HL-60 (cell line): ENCODE measurements around the gene JPH3.

Source experiments
- DNase-seq, 2 experiments: peaks; one replicate each; pipeline ENCODE4 v3.0.0-alpha.2; 2010 to 2020; ENCODE audit warnings: low read depth in 1 of 2, low spot score in 1 of 2
- H3K27ac ChIP-seq: fragments of 250-450 bp; sonication (Bioruptor Pico); replicated peaks from 2 replicates; pipeline ENCODE4 v1.5.1; 2020; ENCODE audit warnings: mild to moderate bottlenecking, moderate library complexity
- H3K27me3 ChIP-seq: fragments of 250-450 bp; sonication (Bioruptor Pico); 2 replicates; pipeline ENCODE4 v1.5.1; 2021; ENCODE audit warnings: mild to moderate bottlenecking, moderate library complexity; ENCODE audit not compliant: insufficient read depth, poor library complexity, severe bottlenecking
- H3K4me3 ChIP-seq: replicated peaks from 2 replicates; pipeline ENCODE4 v1.5.1; 2011; ENCODE audit warnings: mild to moderate bottlenecking, control low read depth, low read length; ENCODE audit not compliant: insufficient read depth
- CTCF ChIP-seq: IDR thresholded peaks from one replicate; pipeline ENCODE4 v1.5.1; 2011; ENCODE audit warnings: low read length, control low read depth, inconsistent platforms; ENCODE audit not compliant: insufficient read depth
- GABPA ChIP-seq: IDR thresholded peaks from 2 replicates; pipeline ENCODE4 v1.6.1; 2012; ENCODE audit warnings: low read depth
- POLR2AphosphoS5 ChIP-seq: IDR thresholded peaks from 2 replicates; pipeline ENCODE4 v1.6.1; 2012; ENCODE audit warnings: low read depth
- REST ChIP-seq: IDR thresholded peaks from 2 replicates; pipeline ENCODE4 v1.6.1; 2012; ENCODE audit warnings: low read depth; ENCODE audit not compliant: insufficient replicate concordance
- SPI1 ChIP-seq: IDR thresholded peaks from 2 replicates; pipeline ENCODE4 v1.6.1; 2012; ENCODE audit warnings: low read depth, mild to moderate bottlenecking, borderline replicate concordance

Gene JPH3

GRCh38 chr16:87597324-87597830 is 4.9 kb upstream of the JPH3 start:
- no peak for TF ChIP-seq POLR2AphosphoS5
- TF ChIP-seq REST = no peak
- no peak for TF ChIP-seq SPI1
- TF ChIP-seq GABPA = no peak
- TF ChIP-seq CTCF = no peak
- Histone ChIP-seq H3K4me3 (no peak overlapping the region), H3K27ac (no peak overlapping the region), H3K27me3 (no peaks in the 10 kb centered on the region)
- no peak for DNase-seq

- H3K27ac ChIP-seq = no peak overlapping the region
- DNase-seq = no peak
- H3K4me3 ChIP-seq = no peak overlapping the region
- no peak for TF ChIP-seq GABPA
- no peak for TF ChIP-seq POLR2AphosphoS5
- TF ChIP-seq REST = no peak
- no peak for TF ChIP-seq CTCF
- no peak for TF ChIP-seq SPI1
- H3K27me3 ChIP-seq = peaks cover under 1% of the 10 kb centered on the region
Measured at GRCh38 chr16:87598431-87598830, 3.9 kb upstream of the JPH3 start.

GRCh38 chr16:87600246-87600645 is 2.1 kb upstream of the JPH3 start:
- H3K27me3 ChIP-seq = peaks cover 4% of the 10 kb centered on the region
- TF ChIP-seq POLR2AphosphoS5 (no peak), SPI1 (no peak), REST (no peak), CTCF (no peak), GABPA (no peak)
- no peak for DNase-seq

More at GRCh38 chr16:87600246-87600645, 2.1 kb upstream of the JPH3 start:
- Histone ChIP-seq H3K27ac (no peak overlapping the region), H3K4me3 (no peak overlapping the region)
